ENCODE data around the gene MROH2A.
"Not testable (repeated sequence)": the region's sequence is repeated elsewhere in the genome, so short reads cannot be mapped to it uniquely, and the experiment has no call there.

MROH2A gene

GRCh38 chr2:233857511-233858141 lies 79.5 kb downstream of the MROH2A start:
- peak; percentile 57 for DNase-seq

DNA sequence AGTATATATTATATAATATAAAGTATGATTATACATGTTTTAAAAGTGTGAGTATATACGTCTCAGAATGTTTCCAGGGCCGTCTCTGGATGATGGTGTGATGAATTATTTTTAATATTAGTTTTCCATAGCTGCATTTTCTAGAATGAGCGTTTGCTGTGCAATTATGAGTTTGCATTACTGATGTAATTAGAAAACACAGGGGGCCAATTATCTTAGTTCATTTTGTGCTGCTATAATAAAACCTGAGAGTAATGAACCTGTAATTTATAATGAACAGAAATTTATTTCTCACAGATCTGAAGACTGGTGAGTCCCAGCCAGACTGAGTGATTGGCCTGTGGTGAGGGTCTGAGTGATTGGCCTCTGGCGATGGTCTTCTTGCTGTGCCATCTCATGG lies 80.2 kb downstream of the MROH2A start:
- no peak for DNase-seq

DNA sequence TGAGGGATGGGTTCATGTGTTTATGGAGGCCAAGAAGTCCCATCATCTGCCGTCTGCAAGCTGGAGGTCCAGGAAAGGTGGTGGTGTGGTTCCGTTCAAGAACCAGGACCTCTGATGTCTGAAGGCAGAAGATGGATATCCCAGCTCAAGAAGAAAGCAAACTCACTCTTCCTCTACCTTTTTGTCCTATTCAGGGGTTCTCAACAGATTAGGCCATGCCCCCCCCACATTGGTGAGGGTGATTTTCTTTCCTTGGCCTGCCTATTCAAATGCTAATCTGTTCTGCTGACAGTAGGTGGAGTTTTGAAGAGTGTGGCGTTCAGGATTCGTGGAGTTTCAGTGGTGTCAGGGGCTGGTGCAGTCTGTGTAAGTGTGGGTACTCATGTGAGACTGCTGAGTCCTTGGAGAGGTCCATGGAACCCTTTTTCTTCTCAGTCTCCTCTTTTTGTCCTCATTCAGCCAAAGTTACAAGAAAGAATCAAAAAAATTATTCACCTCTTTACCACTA lies 84.2 kb downstream of the MROH2A start:
- DNase-seq, result no peak

DNA sequence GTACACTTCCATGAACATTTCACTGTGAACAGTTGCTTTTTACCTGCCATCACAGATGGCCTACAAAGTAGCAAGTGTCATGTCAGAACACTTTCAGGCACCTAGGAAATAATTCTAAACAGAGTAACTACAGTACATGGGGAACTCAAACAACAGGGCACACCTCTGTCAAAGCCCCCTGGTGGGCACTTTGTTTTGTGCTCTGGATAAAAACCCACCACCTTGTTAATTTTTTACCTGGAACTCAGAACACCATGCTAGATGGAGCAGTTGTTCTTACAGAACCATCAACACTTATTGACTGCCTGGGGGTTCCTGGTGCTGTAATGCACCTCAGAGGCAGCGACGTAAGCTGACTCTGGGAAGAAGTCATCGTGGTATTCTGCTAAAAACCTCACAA lies 87.7 kb downstream of the MROH2A start:
- no peak for DNase-seq

DNA sequence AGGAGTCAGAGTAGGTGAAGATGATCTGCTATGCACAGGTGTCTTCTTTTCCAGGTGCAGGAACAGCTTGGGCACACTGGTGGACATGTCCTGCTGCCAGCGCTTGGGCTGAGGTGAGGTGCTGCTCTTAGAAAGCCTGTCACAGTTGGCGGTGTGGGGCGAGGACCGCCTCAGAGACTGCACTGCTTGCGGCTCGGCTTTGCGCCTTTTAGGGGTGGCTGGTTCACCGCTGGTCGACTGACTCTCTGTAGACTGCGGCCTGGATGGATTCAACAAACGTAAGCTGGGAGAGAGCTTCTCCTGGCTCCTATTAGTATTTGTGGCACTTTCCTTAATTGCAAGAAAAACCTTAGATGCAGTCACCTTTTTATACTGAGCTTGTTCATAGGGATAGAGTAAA lies 88.3 kb downstream of the MROH2A start:
- no peak for DNase-seq

DNA sequence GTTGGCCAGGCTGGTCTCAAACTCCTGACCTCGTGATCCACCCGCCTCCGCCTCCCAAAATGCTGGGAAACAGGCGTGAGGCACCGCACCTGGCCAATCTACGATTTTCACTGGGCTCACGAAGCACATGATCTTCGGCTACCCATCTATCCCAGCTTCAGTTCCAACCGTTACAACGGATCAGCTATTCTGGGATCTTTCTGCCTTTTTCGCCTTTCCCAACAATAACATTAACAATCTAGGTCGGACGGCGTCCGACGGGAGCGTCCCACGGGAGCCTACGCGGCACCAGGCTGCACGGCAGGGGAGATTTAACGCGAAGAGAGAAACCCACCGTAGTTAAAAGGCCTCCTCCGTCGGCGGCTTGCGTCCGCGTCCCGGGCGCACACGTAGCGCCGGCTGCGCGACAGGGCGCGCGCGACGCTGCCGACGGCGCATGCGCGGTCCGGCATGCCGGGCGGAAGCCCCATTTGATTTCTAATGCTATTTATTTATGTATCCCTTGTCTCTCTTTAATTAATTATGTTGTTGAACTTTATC lies 89.9 kb downstream of the MROH2A start, which contains the start of gene MSL3B:
Gene MSL3B (minus strand): TSS at position 394 of the 540 bp plus-strand sequence.
- peak; percentile 53 for DNase-seq

GRCh38 chr2:233871432-233871831 lies 93.3 kb downstream of the MROH2A start:
- no peak for DNase-seq

DNA sequence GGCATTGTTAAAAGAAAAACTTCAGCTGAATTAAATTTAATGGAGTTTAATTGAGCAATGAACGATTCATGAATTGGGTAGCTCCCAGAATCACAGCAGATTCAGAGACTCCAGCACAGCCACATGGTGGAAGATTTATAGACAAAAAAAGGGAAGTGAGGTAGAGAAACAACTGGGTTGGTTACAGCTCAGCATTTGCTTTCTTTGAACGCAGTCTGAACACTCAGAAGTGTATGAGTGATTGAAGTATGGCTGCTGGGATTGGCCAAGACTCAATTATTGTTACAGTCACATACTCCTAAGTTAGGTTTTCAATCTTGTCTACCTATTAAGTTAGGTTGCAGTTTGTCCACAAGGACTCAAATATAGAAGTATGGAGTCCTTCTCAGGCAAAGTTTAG lies 94.0 kb downstream of the MROH2A start:
- DNase-seq, result not testable (repeated sequence)

- no peak for DNase-seq
These were observed 104.2 kb downstream of the MROH2A start for GRCh38 chr2:233882353-233882752.

Measured in stimulated activated CD4-positive, alpha-beta T cell treated with anti-CD3 and anti-CD28 coated beads, Interleukin-4, amount 100 ng/mL, for 24 hours (primary cell).